Pancreas (tissue), 10 donors: Measurements from ENCODE around the gene MNX1. TPM values are rescaled to one million over a fixed set of nuclear protein-coding genes. Genes with fewer than 3 reads are reported as not detected.

ENCODE experiments used
- ATAC-seq, 4 donors: fragments of 200-7000 bp; cut with Tn5 transposase; one replicate each; pipeline versions ENCODE4 v1.8.0 to v1.9.1; 2020; ENCODE audit warnings: mild to moderate bottlenecking in 4 of 4, moderate library complexity in 4 of 4
- DNase-seq, 6 donors: peaks; one replicate each; pipeline ENCODE4 v3.0.0-alpha.2; 2020
- FAIRE-seq: peaks from 2 replicates; lab custom pipeline; 2012; peaks lifted over from hg19 to GRCh38; lab: Jason Lieb, UNC
- H3K27ac ChIP-seq, 4 donors: fragments of 200-600 bp; sonication (generic); 1 replicate in 3 of 4; 2 replicates in 1 of 4; pipeline versions ENCODE4 v1.5.0 to v1.8.0; 2020
- H3K27me3 ChIP-seq, 4 donors: fragments of 200-600 bp; one replicate each; pipeline ENCODE4 v1.8.0; 2021
- H3K36me3 ChIP-seq, 3 donors: fragments of 200-600 bp; sonication (generic) in 1 of 3; one replicate each; pipeline versions ENCODE4 v1.5.0 to v1.8.0; 2020 to 2021
- H3K4me1 ChIP-seq, 3 donors: fragments of 200-600 bp; one replicate each; pipeline ENCODE4 v1.8.0; 2021
- H3K4me3 ChIP-seq, 4 donors: fragments of 200-600 bp; sonication (generic) in 2 of 4; one replicate each; pipeline versions ENCODE4 v1.5.0 to v1.8.0; 2020 to 2021
- H3K9me3 ChIP-seq, 4 donors: fragments of 200-600 bp; one replicate each; pipeline ENCODE4 v1.8.0; 2021
- WGBS, 2 donors: extraction: QIAGEN DNeasy Blood & Tissue Kit; methylation state at CpG; one replicate each; pipeline ENCODE4 v1.1.7; 2013; 5-methylcytosine and 5-hydroxymethylcytosine counted together
- intact Hi-C, 3 donors: fragments of 100-400 bp; cut with DNase I; formaldehyde crosslinking; loops; one replicate each; pipeline versions ENCODE4 v1.11.1 to v1.14.2; 2022
- polyA plus RNA-seq, 2 donors: library from polyadenylated mRNA; stranded (reverse); fragments of 200-250 nt; gene quantifications; one replicate each; pipeline ENCODE4 v1.2.3, GENCODE V29; 2013
- total RNA-seq, 6 donors: library from RNA; stranded (reverse); fragmentation: NEBNext Ultra II Directional in 4 of 6; extraction: Animal tissue kit (Norgen Biotek cat#: 25700) in 4 of 6; gene quantifications; one replicate each; pipeline versions ENCODE4 v1.2.1 to v1.2.4, GENCODE V29; 2021 to 2023
- TF ChIP-seq, protein P1 (sequence below), 4 donors: fragments of 200-600 bp; sonication (generic) in 3 of 4; IDR thresholded peaks; one replicate each; pipeline versions ENCODE4 v1.5.0 to v1.8.0; 2021; ENCODE audit warnings: antibody characterized with exemption in 4 of 4
- donor health status: healthy with polysubstance abuse.
- donor health status: DM: no; HTN: no; CAD: no; lungs with moderate emphysema.
- donor health status: DM: no; HTN: no; CAD: no.
- donor health status: control.
- donor health status: control.
- donor health status: Bipolar disorder and iron deficiency.
- donor health status: DM: yes; HTN: yes; CAD: no.
- donor health status: DM: no; HTN: no; CAD: no.
- donor health status: DM: no; HTN: no; CAD: no.
- donor health status: DM: yes; HTN: yes; CAD: no.

The MNX1 gene
- total and polyA plus RNA-seq, 8 donors, result 15.6 to 47.3 (median 21.9) TPM

DNA sequence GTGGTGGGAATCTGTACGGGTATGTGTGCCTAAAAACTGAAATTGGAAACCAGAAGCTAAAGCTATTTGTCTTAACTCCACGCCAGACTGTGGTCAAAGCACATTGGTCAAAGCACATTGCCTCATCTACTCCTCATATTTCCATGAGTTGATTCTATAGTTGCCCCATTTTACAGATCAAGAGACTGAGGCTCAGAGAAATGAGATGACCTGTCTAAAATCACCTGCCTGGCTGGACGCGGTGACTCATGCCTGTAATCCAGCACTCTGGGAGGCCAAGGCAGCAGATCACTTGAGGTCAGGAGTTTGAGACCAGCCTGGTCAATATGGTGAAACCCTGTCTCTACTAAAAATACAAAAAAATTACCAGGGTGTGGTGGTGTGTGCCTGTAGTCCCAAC lies 21.7 kb upstream of the MNX1 start:
- WGBS, 2 donors, result 68 to 78% methylated on average over 4 of the region's 4 CpGs
- no peaks in the 10 kb centered on the region for H3K4me1 ChIP-seq
- intact Hi-C loops, result no loop called here
- TF ChIP-seq, protein P1, sequence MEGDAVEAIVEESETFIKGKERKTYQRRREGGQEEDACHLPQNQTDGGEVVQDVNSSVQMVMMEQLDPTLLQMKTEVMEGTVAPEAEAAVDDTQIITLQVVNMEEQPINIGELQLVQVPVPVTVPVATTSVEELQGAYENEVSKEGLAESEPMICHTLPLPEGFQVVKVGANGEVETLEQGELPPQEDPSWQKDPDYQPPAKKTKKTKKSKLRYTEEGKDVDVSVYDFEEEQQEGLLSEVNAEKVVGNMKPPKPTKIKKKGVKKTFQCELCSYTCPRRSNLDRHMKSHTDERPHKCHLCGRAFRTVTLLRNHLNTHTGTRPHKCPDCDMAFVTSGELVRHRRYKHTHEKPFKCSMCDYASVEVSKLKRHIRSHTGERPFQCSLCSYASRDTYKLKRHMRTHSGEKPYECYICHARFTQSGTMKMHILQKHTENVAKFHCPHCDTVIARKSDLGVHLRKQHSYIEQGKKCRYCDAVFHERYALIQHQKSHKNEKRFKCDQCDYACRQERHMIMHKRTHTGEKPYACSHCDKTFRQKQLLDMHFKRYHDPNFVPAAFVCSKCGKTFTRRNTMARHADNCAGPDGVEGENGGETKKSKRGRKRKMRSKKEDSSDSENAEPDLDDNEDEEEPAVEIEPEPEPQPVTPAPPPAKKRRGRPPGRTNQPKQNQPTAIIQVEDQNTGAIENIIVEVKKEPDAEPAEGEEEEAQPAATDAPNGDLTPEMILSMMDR (IDR thresholded peaks at IDR 0.05), result no peak
- ATAC-seq, result no peak
- H3K4me3 ChIP-seq, result no peak overlapping the region
- no peaks in the 10 kb centered on the region for H3K9me3 ChIP-seq
- H3K27me3 ChIP-seq, result no peaks in the 10 kb centered on the region
- H3K27ac ChIP-seq, result no peak overlapping the region
- no peak for FAIRE-seq
- no peaks in the 10 kb centered on the region for H3K36me3 ChIP-seq
- no peak for DNase-seq

DNA sequence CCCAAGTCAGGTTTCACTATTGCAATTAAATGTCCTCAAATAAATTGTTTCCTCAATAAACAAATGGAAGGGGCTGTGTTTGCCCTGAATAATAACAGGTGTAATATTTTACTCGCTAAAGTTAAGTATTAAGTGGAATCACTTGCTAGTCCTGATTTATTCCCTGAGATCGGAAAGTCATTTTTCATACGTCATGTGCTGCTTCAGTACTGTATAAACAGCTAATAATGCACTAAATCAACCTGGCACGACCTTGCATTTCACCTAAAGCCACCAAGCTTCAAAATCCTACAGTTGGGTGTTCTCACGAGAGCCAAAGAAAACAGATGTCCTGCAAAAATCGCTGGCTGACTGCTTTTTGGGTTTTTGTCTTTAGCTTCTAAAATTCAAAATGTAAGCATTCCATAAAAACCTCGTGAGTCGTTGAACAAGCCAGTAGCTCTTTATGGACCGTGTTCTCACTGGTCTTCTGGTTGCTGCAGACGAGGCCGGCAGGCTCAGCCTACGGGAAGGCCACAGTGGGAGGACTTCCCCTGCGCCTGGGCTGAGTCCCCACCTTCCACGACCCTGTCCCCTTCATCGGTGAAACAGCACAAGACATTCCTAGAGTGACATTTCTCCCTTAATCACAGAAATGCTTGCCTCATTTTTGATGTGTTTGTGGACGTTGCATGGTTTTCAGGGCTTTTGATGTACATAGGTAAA lies 17.9 kb upstream of the MNX1 start:
- DNase-seq, result no peak
- 34 to 35% methylated on average over 16 of the region's 16 CpGs for WGBS, 2 donors
- Histone ChIP-seq H3K27me3 (no peaks in the 10 kb centered on the region), H3K9me3 (no peaks in the 10 kb centered on the region), H3K4me1 (no peaks in the 10 kb centered on the region), H3K36me3 (no peaks in the 10 kb centered on the region), H3K4me3 (no peak overlapping the region), H3K27ac (peak overlapping the region in 3 of 4 donors; percentile 24 to 37 (median 33))
- FAIRE-seq, result no peak
- intact Hi-C loops, result no loop called here
- TF ChIP-seq, protein P1 (IDR thresholded peaks at IDR 0.05), result no peak
- ATAC-seq, result peak; percentile 74 to 89 (median 79)

DNA sequence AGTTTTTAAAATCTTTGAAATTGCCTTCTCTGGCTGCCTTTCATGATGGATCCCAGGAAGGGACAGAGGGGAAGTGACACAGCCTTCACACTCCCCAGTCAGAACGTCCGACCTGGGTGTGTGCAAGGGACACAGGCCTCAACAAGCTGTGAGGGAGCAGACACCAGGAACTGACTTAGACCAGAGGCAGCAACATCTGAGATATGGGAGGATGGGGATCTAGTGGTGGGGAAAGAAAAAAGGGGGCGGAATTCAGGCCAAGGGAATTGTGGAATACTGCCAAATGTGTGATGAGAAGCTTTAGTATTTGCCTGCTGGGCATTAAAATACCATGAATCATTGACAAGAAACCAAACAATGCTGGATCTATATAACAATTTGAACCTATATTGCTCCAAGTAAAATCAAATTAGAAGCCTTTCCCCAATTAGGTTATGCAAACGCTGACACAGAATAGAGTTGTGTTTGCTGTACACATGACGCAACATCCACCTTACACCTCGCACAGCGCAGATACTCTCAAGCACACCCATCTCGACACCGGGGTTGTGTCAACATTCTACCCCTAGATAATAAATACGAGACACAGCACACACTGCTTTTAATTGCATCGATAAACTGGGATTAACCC lies 17.2 kb upstream of the MNX1 start:
- Histone ChIP-seq H3K36me3 (no peaks in the 10 kb centered on the region), H3K4me1 (no peaks in the 10 kb centered on the region), H3K9me3 (no peaks in the 10 kb centered on the region), H3K4me3 (no peak overlapping the region), H3K27me3 (no peaks in the 10 kb centered on the region), H3K27ac (peak overlapping the region in 3 of 4 donors; percentile 24 to 37 (median 33))
- ATAC-seq (peak; percentile 78 to 87 (median 86)), DNase-seq (no peak), FAIRE-seq (no peak)
- intact Hi-C loops, result no loop called here
- TF ChIP-seq, protein P1 (IDR thresholded peaks at IDR 0.05), result no peak
- 39 to 43% methylated on average over 11 of the region's 11 CpGs for WGBS, 2 donors

DNA sequence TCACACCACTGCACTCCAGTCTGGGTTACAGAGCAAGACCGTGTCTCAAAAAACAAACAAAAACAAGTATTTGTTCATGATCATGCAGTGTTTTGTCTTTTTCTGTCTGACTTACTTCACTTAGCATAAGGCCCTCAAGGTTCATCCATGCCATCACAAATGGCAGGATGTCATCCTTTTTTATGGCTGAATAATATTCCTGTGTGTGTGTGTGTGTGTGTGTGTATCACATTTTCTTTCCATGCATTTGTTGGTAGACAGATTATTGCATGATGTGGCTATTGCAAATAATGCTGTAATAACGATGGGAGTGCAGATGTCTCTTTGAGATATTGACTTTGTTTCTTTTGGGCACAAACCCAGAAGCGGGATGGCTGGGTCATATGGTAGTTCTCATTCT lies 14.3 kb upstream of the MNX1 start:
- Histone ChIP-seq H3K4me1 (no peaks in the 10 kb centered on the region), H3K9me3 (no peaks in the 10 kb centered on the region), H3K27me3 (peaks cover 0 to 11% (median 0%) of the 10 kb centered on the region in 4 donors), H3K36me3 (no peaks in the 10 kb centered on the region), H3K4me3 (no peak overlapping the region), H3K27ac (no peak overlapping the region)
- FAIRE-seq (no peak), DNase-seq (no peak), ATAC-seq (no peak)
- 89 to 90% methylated on average over 3 of the region's 3 CpGs for WGBS, 2 donors
- intact Hi-C loops, result no loop called here
- TF ChIP-seq, protein P1 (IDR thresholded peaks at IDR 0.05), result no peak

DNA sequence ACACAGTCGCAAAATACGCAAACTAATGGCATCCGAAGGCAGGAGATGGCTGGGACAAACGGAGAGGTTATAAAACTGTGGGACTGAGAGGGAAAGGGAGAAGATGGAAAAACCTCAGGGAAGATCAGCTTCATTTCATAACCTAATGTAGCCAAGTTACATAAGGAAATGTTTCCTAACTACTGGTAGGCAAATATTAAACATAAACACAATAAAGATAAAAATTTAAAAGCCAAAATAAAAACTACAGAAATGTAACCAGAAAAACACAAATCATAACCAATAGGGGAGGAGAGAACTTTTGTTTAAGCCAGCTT lies 13.1 kb upstream of the MNX1 start:
- TF ChIP-seq, protein P1 (IDR thresholded peaks at IDR 0.05), result no peak
- Histone ChIP-seq H3K36me3 (no peaks in the 10 kb centered on the region), H3K27me3 (peaks cover 0 to 13% (median 0%) of the 10 kb centered on the region in 4 donors), H3K27ac (no peak overlapping the region), H3K4me1 (no peaks in the 10 kb centered on the region), H3K4me3 (no peak overlapping the region), H3K9me3 (no peaks in the 10 kb centered on the region)
- intact Hi-C loops, result no loop called here
- DNase-seq, result no peak
- no peak for FAIRE-seq
- WGBS, 2 donors, result 12 to 31% methylated on average over 4 of the region's 4 CpGs
- no peak for ATAC-seq
